ENCODE data around the gene UST.
"Not testable (repeated sequence)": the region's sequence is repeated elsewhere in the genome, so short reads cannot be mapped to it uniquely, and the experiment has no call there.

Gene UST

GRCh38 chr6:149089510-149089909 lies 342.7 kb downstream of the UST start:
- H3K9me3 Mint-ChIP-seq = no peaks in the 10 kb centered on the region
- no peak overlapping the region for H3K4me3 Mint-ChIP-seq
- H3K36me3 Mint-ChIP-seq (ENCODE audit: low read depth) = no peaks in the 10 kb centered on the region
- peaks cover 12% of the 10 kb centered on the region for H3K4me1 Mint-ChIP-seq (ENCODE audit: low read depth)
- H3K27ac Mint-ChIP-seq = no peak overlapping the region
- intact Hi-C loops (cut with micrococcal nuclease) = no loop called here
- H3K27me3 Mint-ChIP-seq = peaks cover 5% of the 10 kb centered on the region

GRCh38 chr6:149090937-149091336 lies 344.1 kb downstream of the UST start:
- Mint-ChIP-seq H3K9me3 (no peaks in the 10 kb centered on the region), H3K4me1 (ENCODE audit: low read depth) (peaks cover 26% of the 10 kb centered on the region), H3K27ac (no peak overlapping the region), H3K4me3 (no peak overlapping the region), H3K27me3 (peaks cover 5% of the 10 kb centered on the region), H3K36me3 (ENCODE audit: low read depth) (no peaks in the 10 kb centered on the region)
- intact Hi-C loops (cut with micrococcal nuclease) = no loop called here

GRCh38 chr6:149093643-149094042 lies 346.8 kb downstream of the UST start:
- intact Hi-C loops (cut with micrococcal nuclease) = no loop called here
- Mint-ChIP-seq H3K4me1 (ENCODE audit: low read depth) (peaks cover 32% of the 10 kb centered on the region), H3K9me3 (peaks cover 14% of the 10 kb centered on the region), H3K36me3 (ENCODE audit: low read depth) (peaks cover 5% of the 10 kb centered on the region), H3K27me3 (peaks cover 2% of the 10 kb centered on the region), H3K4me3 (no peak overlapping the region), H3K27ac (peak overlapping the region; percentile 42)

- no peak overlapping the region for H3K4me3 Mint-ChIP-seq
- H3K27me3 Mint-ChIP-seq = peaks cover 2% of the 10 kb centered on the region
- intact Hi-C loops (cut with micrococcal nuclease) = no loop called here
- H3K36me3 Mint-ChIP-seq (ENCODE audit: low read depth) = peaks cover 5% of the 10 kb centered on the region
- peaks cover 19% of the 10 kb centered on the region for H3K9me3 Mint-ChIP-seq
- H3K27ac Mint-ChIP-seq = peak overlapping the region; percentile 42
- H3K4me1 Mint-ChIP-seq (ENCODE audit: low read depth) = peaks cover 32% of the 10 kb centered on the region
Measured at GRCh38 chr6:149094156-149094555, 347.3 kb downstream of the UST start.

- no peak overlapping the region for H3K4me3 Mint-ChIP-seq
- H3K27ac Mint-ChIP-seq = peak overlapping the region; percentile 42
- H3K36me3 Mint-ChIP-seq (ENCODE audit: low read depth) = peaks cover 5% of the 10 kb centered on the region
- peaks cover 27% of the 10 kb centered on the region for H3K9me3 Mint-ChIP-seq
- peaks cover 32% of the 10 kb centered on the region for H3K4me1 Mint-ChIP-seq (ENCODE audit: low read depth)
- peaks cover 2% of the 10 kb centered on the region for H3K27me3 Mint-ChIP-seq
- intact Hi-C loops (cut with micrococcal nuclease) = no loop called here
Measured at GRCh38 chr6:149094934-149095351, 348.1 kb downstream of the UST start.

GRCh38 chr6:149095842-149096241 lies 349.0 kb downstream of the UST start:
- no peak overlapping the region for H3K27ac Mint-ChIP-seq
- intact Hi-C loops (cut with micrococcal nuclease) = no loop called here
- peaks cover 32% of the 10 kb centered on the region for H3K4me1 Mint-ChIP-seq (ENCODE audit: low read depth)
- H3K27me3 Mint-ChIP-seq = peaks cover 2% of the 10 kb centered on the region
- H3K4me3 Mint-ChIP-seq = no peak overlapping the region
- H3K36me3 Mint-ChIP-seq (ENCODE audit: low read depth) = peaks cover 5% of the 10 kb centered on the region
- peaks cover 27% of the 10 kb centered on the region for H3K9me3 Mint-ChIP-seq

GRCh38 chr6:149097794-149098193 lies 351.0 kb downstream of the UST start:
- no peaks in the 10 kb centered on the region for H3K27me3 Mint-ChIP-seq
- peaks cover 36% of the 10 kb centered on the region for H3K9me3 Mint-ChIP-seq
- peaks cover 32% of the 10 kb centered on the region for H3K4me1 Mint-ChIP-seq (ENCODE audit: low read depth)
- intact Hi-C loops (cut with micrococcal nuclease) = no loop called here
- H3K4me3 Mint-ChIP-seq = no peak overlapping the region
- H3K36me3 Mint-ChIP-seq (ENCODE audit: low read depth) = peaks cover 5% of the 10 kb centered on the region
- H3K27ac Mint-ChIP-seq = no peak overlapping the region

GRCh38 chr6:149098700-149099276 lies 352.0 kb downstream of the UST start:
- intact Hi-C loops (cut with micrococcal nuclease) = no loop called here
- Mint-ChIP-seq H3K4me3 (no peak overlapping the region), H3K36me3 (ENCODE audit: low read depth) (peaks cover 5% of the 10 kb centered on the region), H3K9me3 (peaks cover 36% of the 10 kb centered on the region), H3K27me3 (no peaks in the 10 kb centered on the region), H3K27ac (no peak overlapping the region), H3K4me1 (ENCODE audit: low read depth) (peaks cover 27% of the 10 kb centered on the region)

GRCh38 chr6:149102324-149102723 lies 355.5 kb downstream of the UST start:
- no peak overlapping the region for H3K4me3 Mint-ChIP-seq
- intact Hi-C loops (cut with micrococcal nuclease) = no loop called here
- no peaks in the 10 kb centered on the region for H3K4me1 Mint-ChIP-seq (ENCODE audit: low read depth)
- peaks cover 5% of the 10 kb centered on the region for H3K36me3 Mint-ChIP-seq (ENCODE audit: low read depth)
- H3K27me3 Mint-ChIP-seq = no peaks in the 10 kb centered on the region
- H3K9me3 Mint-ChIP-seq = peaks cover 35% of the 10 kb centered on the region
- H3K27ac Mint-ChIP-seq = no peak overlapping the region

- H3K27ac Mint-ChIP-seq; H3K4me3 Mint-ChIP-seq; H3K4me1 Mint-ChIP-seq (ENCODE audit: low read depth); H3K36me3 Mint-ChIP-seq (ENCODE audit: low read depth); intact Hi-C loops (cut with micrococcal nuclease); H3K27me3 Mint-ChIP-seq: not testable (repeated sequence)
- H3K9me3 Mint-ChIP-seq = peaks cover 19% of the 10 kb centered on the region
Measured at GRCh38 chr6:149103950-149104349, 357.1 kb downstream of the UST start.

- no peak overlapping the region for H3K4me3 Mint-ChIP-seq
- H3K4me1 Mint-ChIP-seq (ENCODE audit: low read depth) = peaks cover 27% of the 10 kb centered on the region
- H3K9me3 Mint-ChIP-seq = peaks cover under 1% of the 10 kb centered on the region
- H3K27me3 Mint-ChIP-seq = no peaks in the 10 kb centered on the region
- H3K27ac Mint-ChIP-seq = no peak overlapping the region
- intact Hi-C loops (cut with micrococcal nuclease) = loop anchor here (2.0 kb wide), 1 partner anchor 69 kb away; no protein-coding TSS in a partner anchor
- H3K36me3 Mint-ChIP-seq (ENCODE audit: low read depth) = no peaks in the 10 kb centered on the region
Measured at GRCh38 chr6:149107520-149107919, 360.7 kb downstream of the UST start.

- no peak overlapping the region for H3K27ac Mint-ChIP-seq
- H3K4me3 Mint-ChIP-seq = no peak overlapping the region
- intact Hi-C loops (cut with micrococcal nuclease) = no loop called here
- peaks cover 33% of the 10 kb centered on the region for H3K4me1 Mint-ChIP-seq (ENCODE audit: low read depth)
- no peaks in the 10 kb centered on the region for H3K9me3 Mint-ChIP-seq
- no peaks in the 10 kb centered on the region for H3K36me3 Mint-ChIP-seq (ENCODE audit: low read depth)
- no peaks in the 10 kb centered on the region for H3K27me3 Mint-ChIP-seq
Measured at GRCh38 chr6:149108038-149108748, 361.4 kb downstream of the UST start.

GRCh38 chr6:149108749-149109100 lies 361.9 kb downstream of the UST start:
- peaks cover 35% of the 10 kb centered on the region for H3K4me1 Mint-ChIP-seq (ENCODE audit: low read depth)
- H3K27ac Mint-ChIP-seq = no peak overlapping the region
- H3K36me3 Mint-ChIP-seq (ENCODE audit: low read depth) = no peaks in the 10 kb centered on the region
- intact Hi-C loops (cut with micrococcal nuclease) = no loop called here
- H3K9me3 Mint-ChIP-seq = no peaks in the 10 kb centered on the region
- no peak overlapping the region for H3K4me3 Mint-ChIP-seq
- no peaks in the 10 kb centered on the region for H3K27me3 Mint-ChIP-seq

- no peak overlapping the region for H3K4me3 Mint-ChIP-seq
- H3K9me3 Mint-ChIP-seq = no peaks in the 10 kb centered on the region
- no peaks in the 10 kb centered on the region for H3K36me3 Mint-ChIP-seq (ENCODE audit: low read depth)
- no peak overlapping the region for H3K27ac Mint-ChIP-seq
- H3K4me1 Mint-ChIP-seq (ENCODE audit: low read depth) = peaks cover 35% of the 10 kb centered on the region
- intact Hi-C loops (cut with micrococcal nuclease) = no loop called here
- H3K27me3 Mint-ChIP-seq = no peaks in the 10 kb centered on the region
Measured at GRCh38 chr6:149109397-149110070, 362.7 kb downstream of the UST start.

All from dendritic cell treated with granulocyte-macrophage colony-stimulating factor and Interleukin-4, amounts not matched to agents 40 ng/mL and 50 ng/mL, for 4 days (primary cell).